ENCODE data around the gene UBXN10.

GRCh38 chr1:20167126-20167525 is 18.8 kb upstream of the UBXN10 start:
- TF ChIP-seq, protein P1, sequence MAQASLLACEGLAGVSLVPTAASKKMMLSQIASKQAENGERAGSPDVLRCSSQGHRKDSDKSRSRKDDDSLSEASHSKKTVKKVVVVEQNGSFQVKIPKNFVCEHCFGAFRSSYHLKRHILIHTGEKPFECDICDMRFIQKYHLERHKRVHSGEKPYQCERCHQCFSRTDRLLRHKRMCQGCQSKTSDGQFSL (CRISPR knock-in tag; IDR thresholded peaks at IDR 0.05): no peak
- TF ChIP-seq EP300 (IDR thresholded peaks at IDR 0.05; ENCODE audit: low read depth in 2 of 2, low read length in 2 of 2): no peak
- TF ChIP-seq EP300 (CRISPR knock-in tag; IDR thresholded peaks at IDR 0.05; ENCODE audit: borderline replicate concordance): no peak
- no peak for TF ChIP-seq PAX8 (CRISPR knock-in tag; IDR thresholded peaks at IDR 0.05; ENCODE audit: borderline replicate concordance)
- no peak for TF ChIP-seq ZNF777 (CRISPR knock-in tag; IDR thresholded peaks at IDR 0.05)
- TF ChIP-seq MLX (CRISPR knock-in tag; IDR thresholded peaks at IDR 0.05): no peak
- TF ChIP-seq POLR2A (IDR thresholded peaks at IDR 0.05; ENCODE audit: insufficient read depth in 1 of 2, low read depth in 2 of 2, low read length in 2 of 2): no peak
- TF ChIP-seq ZNF629 (CRISPR knock-in tag; conservative IDR thresholded peaks at IDR 0.05): no peak
- TF ChIP-seq KDM1A (CRISPR knock-in tag; IDR thresholded peaks at IDR 0.05): no peak
- TF ChIP-seq POLR2AphosphoS5 (IDR thresholded peaks at IDR 0.05; ENCODE audit: low read depth, low read length): no peak
